LHCN-M2 (cell line): ENCODE measurements around the gene KIF3B. TPM values are rescaled to one million over a fixed set of nuclear protein-coding genes. Genes with fewer than 3 reads are reported as not detected.
"Not testable (repeated sequence)": the region's sequence is repeated elsewhere in the genome, so short reads cannot be mapped to it uniquely, and the experiment has no call there.

Experiments
- DNase-seq: peaks from one replicate; pipeline ENCODE4 v3.0.0-alpha.2; 2012; ENCODE audit warnings: low read depth
- polyA plus RNA-seq: library from polyadenylated mRNA; unstranded; fragments of >200 nt; gene quantifications from one replicate; pipeline ENCODE4 v1.2.1, GENCODE V29; 2012; ENCODE audit warnings: missing spikeins
- total RNA-seq: library from RNA; depleted of rRNA; stranded (reverse); fragments of >200 nt; gene quantifications from 2 replicates; pipeline ENCODE4 v1.2.3, GENCODE V29; 2014; rRNA removed

The KIF3B gene
- 18.0 and 18.8 TPM in 2 replicates for total RNA-seq
- 14.5 TPM for polyA plus RNA-seq

- peak; percentile 84 for DNase-seq
Measured at GRCh38 chr20:32277361-32278198, at the start of gene KIF3B. KIF3B (plus strand) TSS chr20:32277651; CDS start chr20:32309778, 32,127 bp downstream.

GRCh38 chr20:32227744-32228688, 49.4 kb upstream of the KIF3B start:
- no peak for DNase-seq

- DNase-seq: no peak
Measured at GRCh38 chr20:32229251-32229747, 48.2 kb upstream of the KIF3B start.

- DNase-seq: no peak
Measured at GRCh38 chr20:32230707-32231106, 46.7 kb upstream of the KIF3B start.

GRCh38 chr20:32231245-32231644, 46.2 kb upstream of the KIF3B start:
- DNase-seq: no peak

- no peak for DNase-seq
Measured at GRCh38 chr20:32231847-32232246, 45.6 kb upstream of the KIF3B start.

- DNase-seq: no peak
Measured at GRCh38 chr20:32232326-32232886, 45.0 kb upstream of the KIF3B start.

GRCh38 chr20:32233286-32233685, 44.2 kb upstream of the KIF3B start:
- DNase-seq: no peak

GRCh38 chr20:32234135-32234808, 43.2 kb upstream of the KIF3B start:
- DNase-seq: no peak

- no peak for DNase-seq
Measured at GRCh38 chr20:32235331-32236047, 42.0 kb upstream of the KIF3B start.

- DNase-seq: no peak
Measured at GRCh38 chr20:32236048-32236533, 41.4 kb upstream of the KIF3B start.

- DNase-seq: no peak
Measured at GRCh38 chr20:32236819-32237218, 40.6 kb upstream of the KIF3B start.

- no peak for DNase-seq
Measured at GRCh38 chr20:32237419-32237818, 40.0 kb upstream of the KIF3B start.

GRCh38 chr20:32238483-32239425, 38.7 kb upstream of the KIF3B start:
- DNase-seq: no peak

- no peak for DNase-seq
Measured at GRCh38 chr20:32240205-32240604, 37.2 kb upstream of the KIF3B start.

- DNase-seq: no peak
Measured at GRCh38 chr20:32241807-32242206, 35.6 kb upstream of the KIF3B start.

- DNase-seq: peak; percentile 10
Measured at GRCh38 chr20:32244150-32244823, 33.2 kb upstream of the KIF3B start.

GRCh38 chr20:32244959-32245358, 32.5 kb upstream of the KIF3B start:
- no peak for DNase-seq

GRCh38 chr20:32246208-32246607, 31.2 kb upstream of the KIF3B start:
- DNase-seq: not testable (repeated sequence)
